GM21360 (cell line): ENCODE measurements around the gene EYA3.
A peak's percentile ranks its signal among the peaks of the same experiment; 100 is the strongest.

Experiments
- ATAC-seq: cut with Tn5 transposase; IDR thresholded peaks from one replicate; pipeline ENCODE4 v1.9.1; 2021; ENCODE audit warnings: mild to moderate bottlenecking, moderate library complexity; ENCODE audit not compliant: unreplicated experiment

Gene EYA3

DNA sequence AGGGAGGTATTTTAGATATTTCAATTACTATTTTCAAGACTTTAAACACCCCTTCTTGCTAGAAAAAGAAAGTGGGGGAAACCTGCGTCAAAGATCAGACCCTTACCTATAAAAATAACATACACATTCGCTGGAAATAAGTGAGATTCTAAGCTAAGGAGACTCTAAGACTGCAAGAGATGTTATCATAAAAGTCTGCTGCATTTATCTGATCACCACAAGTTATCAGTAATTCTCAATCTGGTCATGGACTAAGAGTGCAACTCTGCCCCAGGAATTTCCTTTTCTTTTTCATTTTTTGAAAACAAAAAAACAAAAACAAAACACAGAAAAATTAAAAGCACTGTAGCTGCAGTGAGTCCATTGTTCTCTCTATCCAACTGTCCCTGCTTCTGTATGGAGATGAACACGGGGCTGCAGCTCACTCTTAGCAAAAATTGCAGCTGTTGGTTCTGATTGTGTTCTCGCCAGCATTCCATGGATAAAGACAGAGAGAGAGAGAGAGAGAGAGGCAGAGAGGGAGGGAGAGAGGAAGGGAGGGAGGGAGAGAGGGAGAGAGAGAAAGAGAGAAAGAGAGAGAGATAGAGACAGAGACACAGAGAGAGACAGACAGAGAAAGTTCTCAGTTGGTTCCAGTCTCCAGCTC is 114.5 kb downstream of the EYA3 start:
- ATAC-seq: no peak

DNA sequence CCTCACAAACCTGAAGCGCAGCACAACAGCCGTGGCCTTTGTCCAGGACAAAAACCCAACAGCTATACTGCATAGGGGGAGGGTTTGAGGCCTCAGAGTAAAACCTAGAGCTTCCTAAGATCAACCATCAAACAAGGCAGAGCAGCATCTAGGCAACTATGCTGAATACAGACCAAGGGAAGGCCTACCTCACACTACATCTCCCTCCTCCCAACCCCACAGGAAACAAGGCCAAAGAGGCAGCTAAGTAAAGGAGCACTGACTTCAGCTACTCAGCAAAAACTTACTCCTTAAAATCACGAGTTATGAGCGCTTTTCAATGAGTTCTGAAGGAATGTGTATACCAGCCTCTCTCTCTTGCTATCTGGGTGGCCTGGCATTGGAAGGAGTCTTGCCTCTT is 116.3 kb downstream of the EYA3 start:
- ATAC-seq: no peak

DNA sequence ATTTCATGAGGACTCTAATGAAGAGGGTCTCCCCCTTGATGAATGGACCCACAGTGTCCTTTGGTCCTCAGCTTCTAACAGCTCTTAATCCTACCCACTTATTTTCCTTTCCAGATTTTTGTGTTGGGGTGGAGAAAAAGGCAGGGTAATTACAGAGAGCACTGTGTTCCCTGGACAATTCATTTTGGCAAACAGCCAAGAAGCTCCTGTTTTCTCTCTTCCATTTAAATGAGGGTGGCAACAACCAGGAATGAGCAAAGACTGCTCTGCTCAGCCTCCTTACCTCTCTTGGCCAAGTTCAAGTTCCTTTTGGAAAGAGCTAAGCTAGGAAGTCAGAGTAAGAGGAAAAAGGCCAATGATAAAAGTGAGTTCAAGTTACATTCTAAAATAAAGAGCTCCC is 116.7 kb downstream of the EYA3 start:
- ATAC-seq: no peak

DNA sequence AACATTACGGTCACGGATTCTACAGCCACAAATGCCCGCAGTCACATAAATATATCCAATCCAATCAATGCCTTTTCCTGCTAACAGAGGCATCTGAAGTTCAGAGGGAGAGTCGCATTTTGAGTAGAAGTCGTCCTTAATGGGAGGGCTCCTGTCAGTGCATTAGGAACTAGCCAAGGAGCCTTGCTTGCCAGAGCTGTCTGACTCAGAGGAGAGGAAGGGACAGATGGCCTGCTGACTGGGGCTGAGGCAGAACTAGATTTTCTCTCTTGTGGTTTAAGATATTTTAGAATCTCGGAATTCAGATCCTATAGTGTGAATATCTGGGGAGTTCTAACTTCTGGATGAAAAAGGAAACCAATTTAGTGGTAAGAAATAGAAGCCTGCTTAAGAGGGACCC is 118.0 kb downstream of the EYA3 start:
- no peak for ATAC-seq

DNA sequence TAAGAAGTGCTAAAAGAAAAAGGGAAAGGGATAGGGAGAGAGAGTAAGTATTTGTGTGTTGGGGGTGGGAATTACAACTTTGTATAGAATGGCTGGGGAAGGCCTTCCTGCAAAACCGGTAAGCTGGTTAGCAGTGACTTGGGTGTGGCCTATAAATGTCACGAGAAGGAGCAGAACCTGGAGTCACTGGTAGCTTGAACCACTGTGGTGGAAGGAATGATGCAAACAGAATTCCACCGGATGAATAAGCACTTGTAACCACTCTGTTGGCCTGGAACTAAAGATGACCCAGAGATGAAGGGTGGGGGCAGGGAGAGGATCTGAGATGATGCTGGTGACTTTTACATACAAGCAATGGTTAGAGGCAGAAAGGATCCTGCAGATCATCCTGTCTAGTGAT is 119.7 kb downstream of the EYA3 start:
- ATAC-seq: no peak

DNA sequence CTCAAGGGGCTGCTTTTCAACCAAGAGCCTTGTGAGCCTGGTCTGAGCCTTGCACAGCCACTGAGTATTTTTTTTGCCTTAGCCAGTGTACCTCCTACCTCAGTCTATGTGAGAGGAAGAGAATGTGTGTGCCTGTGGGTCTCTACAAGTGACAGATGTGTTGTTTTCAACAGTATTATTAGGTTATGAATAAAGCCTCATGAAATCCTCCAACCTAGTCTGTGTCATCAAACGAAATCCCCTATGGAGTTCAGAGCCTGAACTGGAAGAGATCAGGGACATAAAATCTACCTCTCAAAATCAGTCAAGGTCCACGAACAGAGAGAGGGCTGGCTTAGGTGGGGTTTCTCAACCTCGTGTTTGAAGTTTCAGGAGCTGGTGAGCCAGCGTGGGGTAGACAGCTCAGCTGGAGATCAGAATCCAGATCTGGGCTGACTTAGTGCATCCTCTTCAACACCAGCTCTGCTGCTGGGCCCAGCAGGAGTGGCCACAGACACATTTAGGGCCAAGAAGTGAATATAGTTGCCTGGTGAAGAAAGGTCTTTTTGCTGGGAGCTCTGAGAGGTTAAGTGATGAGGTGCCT is 120.4 kb downstream of the EYA3 start:
- ATAC-seq: no peak

DNA sequence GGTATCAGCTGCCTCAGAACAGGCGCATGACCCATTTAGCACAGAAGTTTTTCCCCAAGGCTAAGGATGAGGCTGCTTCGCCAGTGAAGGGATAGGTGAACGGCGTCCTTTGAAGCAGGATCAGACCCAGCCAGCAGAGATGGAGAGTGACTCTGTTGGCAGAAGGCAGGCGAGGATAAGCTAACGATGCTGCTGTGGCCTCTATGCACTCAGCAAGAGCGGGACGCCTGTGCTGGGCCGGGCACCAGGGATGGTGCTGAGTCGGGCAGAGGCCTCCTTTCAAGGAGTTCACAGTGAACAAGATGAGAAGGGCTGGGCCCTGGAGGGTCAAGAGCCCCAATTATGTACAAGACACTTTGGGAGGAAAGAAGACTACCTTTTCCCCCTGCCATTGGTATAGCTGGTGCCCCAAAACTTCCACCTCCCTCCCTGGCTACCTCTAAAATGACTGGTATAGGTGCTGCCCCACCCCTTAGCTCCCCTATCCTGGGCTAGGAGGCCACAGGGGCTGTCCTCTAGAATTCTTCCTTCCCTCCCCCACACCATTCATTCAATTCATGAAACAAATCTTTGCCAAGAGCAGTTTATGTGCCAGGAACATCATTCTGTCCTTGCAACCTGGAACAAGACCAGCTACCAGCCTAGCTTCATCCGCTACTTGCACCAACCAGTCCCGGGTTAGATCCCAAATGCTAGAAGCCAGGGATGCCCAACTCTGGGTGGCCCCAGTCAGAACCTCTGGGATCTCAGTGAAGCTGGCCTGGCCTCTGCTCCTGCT is 121.1 kb downstream of the EYA3 start:
- no peak for ATAC-seq

DNA sequence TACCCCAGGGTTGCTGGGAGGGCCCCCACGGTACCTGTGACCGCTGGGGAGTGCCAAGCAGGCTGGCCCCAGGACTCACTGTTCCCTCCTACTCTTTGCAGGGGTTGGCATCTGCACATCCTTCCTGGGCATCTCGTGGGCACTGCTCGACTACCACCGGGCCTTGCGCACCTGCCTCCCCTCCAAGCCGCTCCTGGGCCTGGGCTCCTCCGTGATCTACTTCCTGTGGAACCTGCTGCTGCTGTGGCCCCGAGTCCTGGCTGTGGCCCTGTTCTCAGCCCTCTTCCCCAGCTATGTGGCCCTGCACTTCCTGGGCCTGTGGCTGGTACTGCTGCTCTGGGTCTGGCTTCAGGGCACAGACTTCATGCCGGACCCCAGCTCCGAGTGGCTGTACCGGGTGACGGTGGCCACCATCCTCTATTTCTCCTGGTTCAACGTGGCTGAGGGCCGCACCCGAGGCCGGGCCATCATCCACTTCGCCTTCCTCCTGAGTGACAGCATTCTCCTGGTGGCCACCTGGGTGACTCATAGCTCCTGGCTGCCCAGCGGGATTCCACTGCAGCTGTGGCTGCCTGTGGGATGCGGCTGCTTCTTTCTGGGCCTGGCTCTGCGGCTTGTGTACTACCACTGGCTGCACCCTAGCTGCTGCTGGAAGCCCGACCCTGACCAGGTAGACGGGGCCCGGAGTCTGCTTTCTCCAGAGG is 121.9 kb downstream of the EYA3 start:
- no peak for ATAC-seq

DNA sequence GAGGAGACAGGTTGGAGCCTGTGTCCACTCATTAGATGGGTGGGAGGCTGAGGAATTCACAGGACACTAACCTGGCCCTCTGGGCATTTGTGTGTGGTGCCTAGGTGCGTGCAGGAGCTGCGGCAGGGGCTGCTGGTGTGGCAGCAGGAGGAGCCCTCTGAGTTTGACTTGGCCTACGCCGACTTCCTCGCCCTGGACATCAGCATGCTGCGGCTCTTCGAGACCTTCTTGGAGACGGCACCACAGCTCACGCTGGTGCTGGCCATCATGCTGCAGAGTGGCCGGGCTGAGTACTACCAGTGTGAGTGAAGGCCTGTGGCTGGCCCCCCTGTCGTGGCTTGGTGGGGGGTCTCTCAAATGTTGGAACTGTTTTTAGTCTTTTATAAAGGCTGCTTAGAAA is 125.0 kb downstream of the EYA3 start:
- ATAC-seq: no peak

DNA sequence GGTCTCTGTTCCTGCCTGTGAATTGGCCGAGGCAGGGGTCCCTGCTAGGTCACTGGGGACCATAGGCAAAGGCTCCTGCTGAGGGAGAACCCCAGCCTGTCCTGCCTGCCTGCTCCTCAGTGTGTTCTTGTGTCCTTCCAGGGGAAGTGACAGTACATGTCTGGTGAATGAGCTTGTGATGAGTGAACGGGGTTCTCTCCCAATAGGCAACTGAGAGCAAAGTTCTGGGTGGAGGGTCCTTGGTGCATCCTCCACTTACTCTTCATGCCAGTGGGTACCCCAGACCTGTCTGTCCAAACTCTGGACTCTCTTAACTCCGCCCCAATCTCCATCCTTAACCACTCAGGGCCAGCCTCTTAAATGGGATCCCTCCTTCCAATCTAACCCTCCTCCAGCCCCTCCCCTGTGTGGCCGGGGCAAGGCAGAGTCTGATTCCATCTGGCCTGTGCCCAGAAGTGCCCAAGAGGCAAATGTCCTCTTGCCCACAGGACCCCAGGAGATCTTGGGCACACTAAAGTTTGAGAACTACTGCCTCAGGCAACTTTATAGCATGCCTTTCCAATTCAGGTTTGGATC is 126.7 kb downstream of the EYA3 start:
- ATAC-seq: no peak

DNA sequence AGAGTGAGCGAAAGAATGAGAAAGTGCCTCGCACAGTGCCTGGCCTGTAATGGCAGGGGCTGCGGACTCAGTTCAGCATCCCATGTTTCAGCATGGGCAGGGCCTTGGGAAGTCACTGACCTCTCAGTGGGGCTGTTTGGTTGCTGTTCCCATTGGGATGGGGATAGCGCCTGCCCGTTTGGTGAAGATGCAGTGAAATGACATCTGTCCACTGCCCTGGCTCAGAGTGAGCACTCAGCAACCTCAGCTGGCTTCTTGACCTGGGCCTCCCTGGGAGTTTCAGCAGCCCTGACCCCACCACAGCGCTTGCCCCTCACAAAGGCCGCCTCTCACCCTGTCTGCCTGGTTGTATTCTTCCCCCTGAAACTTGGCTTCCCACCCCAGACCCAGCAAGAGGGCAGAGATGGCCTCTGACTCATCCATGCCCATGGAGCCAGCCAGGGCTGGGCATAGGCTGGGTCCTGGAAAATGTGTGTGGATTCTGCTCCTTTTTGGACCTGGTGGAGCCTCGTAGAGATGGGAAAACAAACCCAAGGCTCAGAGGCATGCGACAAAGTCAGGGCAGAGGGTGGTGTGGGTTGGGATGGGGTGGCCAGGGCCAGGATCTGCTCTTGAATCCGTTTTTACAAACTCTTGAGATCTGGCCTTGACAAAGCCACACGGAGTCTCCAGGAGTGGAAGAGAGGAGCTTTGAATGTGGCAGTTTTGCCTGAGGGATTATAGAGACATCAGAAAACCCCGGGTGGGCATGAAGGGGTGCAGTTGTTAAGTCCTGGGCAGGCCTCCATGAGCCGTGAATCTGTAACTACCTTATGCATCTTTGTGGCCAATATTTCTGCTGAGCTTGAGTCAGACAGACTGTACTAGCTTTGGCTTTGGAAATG is 127.4 kb downstream of the EYA3 start:
- ATAC-seq: no peak

DNA sequence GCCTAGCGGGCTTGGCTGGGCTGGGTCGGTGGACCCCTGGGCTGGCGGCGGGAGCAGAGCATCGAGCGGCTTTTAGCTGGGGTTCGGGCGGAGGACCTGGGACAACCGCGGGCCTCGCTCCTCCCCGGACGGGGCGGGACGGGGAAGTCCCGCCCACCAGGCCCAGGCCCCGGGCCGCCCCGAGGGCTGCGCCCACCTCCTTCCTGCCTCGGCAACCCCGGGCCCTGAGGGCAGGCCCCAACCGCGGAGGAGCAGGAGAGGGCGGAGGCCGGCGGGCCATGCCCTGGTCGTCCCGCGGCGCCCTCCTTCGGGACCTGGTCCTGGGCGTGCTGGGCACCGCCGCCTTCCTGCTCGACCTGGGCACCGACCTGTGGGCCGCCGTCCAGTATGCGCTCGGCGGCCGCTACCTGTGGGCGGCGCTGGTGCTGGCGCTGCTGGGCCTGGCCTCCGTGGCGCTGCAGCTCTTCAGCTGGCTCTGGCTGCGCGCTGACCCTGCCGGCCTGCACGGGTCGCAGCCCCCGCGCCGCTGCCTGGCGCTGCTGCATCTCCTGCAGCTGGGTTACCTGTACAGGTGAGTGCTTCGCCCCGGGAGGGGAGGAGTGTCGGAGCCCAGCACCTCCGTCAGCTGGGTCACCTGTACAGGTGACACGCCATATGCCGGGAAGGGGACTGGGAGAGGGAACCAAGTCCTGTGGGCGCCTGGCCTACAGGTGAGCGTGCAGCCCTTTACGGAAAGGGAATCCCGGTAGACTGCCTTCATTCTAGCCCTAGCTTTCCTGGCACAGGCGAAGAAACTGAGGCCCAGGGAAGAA is 128.4 kb downstream of the EYA3 start, which contains the start of gene XKR8:
Gene XKR8, plus strand, starts transcription at position 182 of the 812 bp plus-strand sequence. Its CDS starts 97 bp downstream, at position 279.
- peak; percentile 79 for ATAC-seq

DNA sequence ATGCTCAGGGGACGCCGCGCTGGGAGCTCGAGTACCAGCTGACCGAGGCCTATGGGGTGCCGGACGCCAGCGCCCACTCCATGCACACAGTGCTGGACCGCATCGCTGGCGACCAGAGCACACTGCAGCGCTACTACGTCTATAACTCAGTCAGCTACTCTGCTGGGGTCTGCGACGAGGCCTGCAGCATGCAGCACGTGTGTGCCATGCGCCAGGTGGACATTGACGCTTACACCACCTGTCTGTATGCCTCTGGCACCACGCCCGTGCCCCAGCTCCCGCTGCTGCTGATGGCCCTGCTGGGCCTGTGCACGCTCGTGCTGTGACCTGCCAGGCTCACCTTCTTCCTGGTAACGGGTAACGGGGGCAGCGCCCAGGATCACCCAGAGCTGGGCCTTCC is 129.9 kb downstream of the EYA3 start:
- no peak for ATAC-seq

DNA sequence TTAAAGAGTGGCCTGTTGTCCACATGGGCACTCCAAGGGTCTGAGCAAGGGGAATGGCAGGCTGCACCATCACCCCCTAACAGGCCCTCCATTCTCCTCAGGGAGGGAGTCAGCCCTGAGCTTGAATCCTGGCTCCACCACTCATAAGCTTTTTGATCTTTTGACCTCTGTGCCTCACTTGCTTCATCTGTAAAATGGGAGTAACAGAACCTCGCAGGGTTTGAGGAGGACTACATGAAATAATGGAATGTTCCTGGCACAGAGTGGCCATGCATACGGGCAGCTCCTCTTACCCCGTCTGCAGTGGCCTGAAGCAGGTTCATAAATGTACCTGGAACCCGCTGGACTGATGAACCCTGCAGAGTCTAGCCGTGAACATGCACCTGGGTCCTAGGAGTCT is 130.8 kb downstream of the EYA3 start:
- no peak for ATAC-seq

DNA sequence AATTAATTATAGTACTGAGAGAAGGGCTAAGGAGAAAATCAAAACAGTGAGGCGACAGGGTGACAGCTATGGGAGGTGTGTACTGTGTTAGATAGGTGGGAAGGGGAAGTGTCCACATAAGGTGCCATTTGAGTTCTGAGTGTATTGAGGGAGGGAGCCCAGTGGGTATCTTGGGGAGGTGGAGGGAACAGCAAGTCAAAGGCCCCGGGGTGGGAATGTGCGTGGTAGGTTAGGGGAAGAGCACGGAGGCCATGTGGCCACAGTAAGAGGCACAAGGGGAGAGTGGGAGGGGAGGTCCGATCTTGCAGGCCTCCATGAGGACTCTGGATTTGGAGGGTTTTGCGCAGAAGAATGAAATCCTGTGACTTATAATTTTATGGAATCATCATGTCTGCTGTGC is 131.6 kb downstream of the EYA3 start:
- no peak for ATAC-seq

DNA sequence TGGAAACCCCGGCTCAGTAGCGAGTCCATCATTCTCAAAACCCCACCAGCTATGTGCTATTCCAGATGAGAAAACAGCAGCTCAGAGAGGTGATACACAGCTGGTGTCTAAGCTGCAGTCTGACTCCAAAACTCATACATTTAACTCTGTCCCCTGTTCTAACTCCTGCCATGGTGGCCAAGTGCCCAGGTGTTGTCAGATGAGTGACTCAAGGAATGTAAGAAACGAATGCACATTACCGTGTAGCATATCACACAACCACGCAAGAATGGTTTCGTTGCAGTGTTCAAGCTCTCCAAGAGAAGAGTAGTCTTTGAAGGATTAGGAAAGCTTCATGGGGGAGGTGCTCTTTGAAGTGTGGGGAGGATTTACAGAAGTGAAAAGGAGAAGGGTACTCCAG is 133.3 kb downstream of the EYA3 start:
- no peak for ATAC-seq

DNA sequence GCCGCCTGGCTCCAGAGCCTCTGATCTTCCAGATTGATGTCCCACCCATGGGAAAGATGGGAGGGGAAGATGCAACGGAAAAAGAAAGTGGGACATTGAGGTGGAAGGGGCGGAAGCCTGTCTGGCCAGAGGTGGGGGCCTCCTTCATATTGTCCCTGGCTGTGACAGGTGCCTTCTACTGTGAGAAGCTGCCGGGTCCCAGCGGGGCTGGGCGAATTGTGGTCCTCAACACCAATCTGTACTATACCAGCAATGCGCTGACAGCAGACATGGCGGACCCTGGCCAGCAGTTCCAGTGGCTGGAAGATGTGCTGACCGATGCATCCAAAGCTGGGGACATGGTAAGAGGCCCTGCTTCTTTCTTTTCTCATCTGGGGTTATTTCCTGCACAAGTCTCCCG is 134.2 kb downstream of the EYA3 start:
- ATAC-seq: no peak

DNA sequence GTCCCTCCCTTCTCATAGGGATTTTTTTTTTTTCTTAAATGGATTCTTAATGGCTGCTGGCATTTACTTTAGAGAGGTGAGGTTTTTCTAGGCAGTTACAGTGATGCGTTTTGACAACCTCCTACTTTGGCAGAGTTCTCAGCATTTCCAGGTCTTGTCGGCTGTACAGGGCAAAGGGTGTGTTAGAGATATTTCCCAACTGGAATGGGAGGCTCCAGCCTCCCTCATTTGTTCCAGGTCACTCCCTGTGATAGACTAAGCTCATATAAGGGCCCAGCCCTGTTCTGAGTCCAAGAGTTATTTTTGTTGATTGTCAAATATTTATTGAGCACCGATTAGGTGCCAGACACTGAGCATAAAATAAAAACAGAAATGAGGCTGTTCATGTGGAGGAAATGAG is 136.3 kb downstream of the EYA3 start:
- no peak for ATAC-seq

DNA sequence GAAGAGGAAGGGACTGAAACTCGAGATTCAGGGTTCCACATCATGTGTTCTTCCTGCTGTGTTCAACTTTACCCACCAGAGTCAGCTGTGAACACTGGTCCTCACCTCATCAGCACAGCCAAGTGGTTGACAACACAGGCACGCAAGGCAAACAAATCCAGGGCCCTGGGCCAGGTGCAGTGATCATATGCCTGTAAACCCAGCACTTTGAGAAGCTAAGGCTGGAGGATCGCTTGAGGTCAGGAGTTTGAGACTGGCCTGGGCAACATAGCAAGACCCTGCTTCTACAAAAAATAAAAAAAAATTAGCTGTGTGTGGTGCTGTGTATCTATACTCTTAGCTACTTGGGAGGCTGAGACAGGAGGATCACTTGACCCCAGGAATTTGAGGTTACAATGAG is 137.0 kb downstream of the EYA3 start:
- no peak for ATAC-seq
